Epithelial cell of proximal tubule (primary cell): Measurements from ENCODE around the gene PCNT. TPM values are rescaled to one million over a fixed set of nuclear protein-coding genes. Genes with fewer than 3 reads are reported as not detected.

ENCODE experiments used
- DNase-seq: peaks from one replicate; pipeline ENCODE4 v3.0.0-alpha.2; 2011; ENCODE audit warnings: low read depth
- H3K4me3 ChIP-seq: 2 replicates; pipeline ENCODE4 v1.5.1; 2011; ENCODE audit warnings: low read depth, mild to moderate bottlenecking, low read length
- total RNA-seq: library from RNA; depleted of rRNA; stranded (reverse); fragments of >200 nt; gene quantifications from 2 replicates; pipeline ENCODE4 v1.2.3, GENCODE V29; 2015
- TF ChIP-seq, protein P1 (sequence below): conservative IDR thresholded peaks from 2 replicates; pipeline ENCODE4 v1.5.1; 2012; ENCODE audit warnings: low read depth, mild to moderate bottlenecking, low read length

PCNT gene
- total RNA-seq, 1 donor from 2014 or later: 18.7 TPM

DNA sequence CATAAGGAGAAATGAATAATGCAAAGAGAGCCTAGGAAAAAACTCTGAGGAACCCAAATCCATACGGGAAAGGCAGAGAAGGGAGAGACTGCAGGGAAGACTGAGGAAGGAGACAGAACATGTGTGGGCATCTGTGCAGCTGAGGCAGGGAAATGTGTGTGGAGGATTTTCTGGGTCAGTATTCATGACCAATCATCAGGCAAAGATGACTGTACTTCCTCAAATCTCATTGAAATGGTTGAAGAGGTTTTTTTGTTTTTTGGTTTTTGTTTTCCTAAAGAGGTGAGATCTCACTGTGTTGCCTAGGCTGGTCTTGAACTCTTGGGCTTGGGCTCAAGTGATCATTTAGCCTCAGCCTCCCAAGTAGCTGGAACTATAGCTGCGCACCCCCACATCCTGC lies 150.4 kb downstream of the PCNT start:
- H3K4me3 ChIP-seq: no peak overlapping the region
- no peak for DNase-seq
- TF ChIP-seq, protein P1, sequence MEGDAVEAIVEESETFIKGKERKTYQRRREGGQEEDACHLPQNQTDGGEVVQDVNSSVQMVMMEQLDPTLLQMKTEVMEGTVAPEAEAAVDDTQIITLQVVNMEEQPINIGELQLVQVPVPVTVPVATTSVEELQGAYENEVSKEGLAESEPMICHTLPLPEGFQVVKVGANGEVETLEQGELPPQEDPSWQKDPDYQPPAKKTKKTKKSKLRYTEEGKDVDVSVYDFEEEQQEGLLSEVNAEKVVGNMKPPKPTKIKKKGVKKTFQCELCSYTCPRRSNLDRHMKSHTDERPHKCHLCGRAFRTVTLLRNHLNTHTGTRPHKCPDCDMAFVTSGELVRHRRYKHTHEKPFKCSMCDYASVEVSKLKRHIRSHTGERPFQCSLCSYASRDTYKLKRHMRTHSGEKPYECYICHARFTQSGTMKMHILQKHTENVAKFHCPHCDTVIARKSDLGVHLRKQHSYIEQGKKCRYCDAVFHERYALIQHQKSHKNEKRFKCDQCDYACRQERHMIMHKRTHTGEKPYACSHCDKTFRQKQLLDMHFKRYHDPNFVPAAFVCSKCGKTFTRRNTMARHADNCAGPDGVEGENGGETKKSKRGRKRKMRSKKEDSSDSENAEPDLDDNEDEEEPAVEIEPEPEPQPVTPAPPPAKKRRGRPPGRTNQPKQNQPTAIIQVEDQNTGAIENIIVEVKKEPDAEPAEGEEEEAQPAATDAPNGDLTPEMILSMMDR: no peak

DNA sequence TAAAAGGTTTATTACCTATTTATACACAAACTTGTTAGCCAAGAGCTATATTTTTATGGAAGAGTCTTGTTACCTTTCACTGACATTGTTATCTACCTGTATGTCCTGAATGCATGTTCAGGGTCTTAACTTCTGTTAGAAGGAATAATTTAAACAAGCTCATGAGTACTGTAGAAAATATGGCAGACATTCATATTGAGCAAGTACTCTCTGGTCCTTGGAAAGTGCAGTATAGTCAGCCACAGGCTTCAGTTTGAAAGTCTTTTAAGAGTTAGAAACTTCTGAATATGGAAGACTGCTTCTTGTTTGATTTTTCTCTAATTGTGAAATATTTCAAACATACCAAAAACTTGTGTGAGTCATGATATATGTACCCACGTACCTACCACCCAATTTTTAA lies 151.3 kb downstream of the PCNT start:
- TF ChIP-seq, protein P1: no peak
- no peak overlapping the region for H3K4me3 ChIP-seq
- DNase-seq: no peak

DNA sequence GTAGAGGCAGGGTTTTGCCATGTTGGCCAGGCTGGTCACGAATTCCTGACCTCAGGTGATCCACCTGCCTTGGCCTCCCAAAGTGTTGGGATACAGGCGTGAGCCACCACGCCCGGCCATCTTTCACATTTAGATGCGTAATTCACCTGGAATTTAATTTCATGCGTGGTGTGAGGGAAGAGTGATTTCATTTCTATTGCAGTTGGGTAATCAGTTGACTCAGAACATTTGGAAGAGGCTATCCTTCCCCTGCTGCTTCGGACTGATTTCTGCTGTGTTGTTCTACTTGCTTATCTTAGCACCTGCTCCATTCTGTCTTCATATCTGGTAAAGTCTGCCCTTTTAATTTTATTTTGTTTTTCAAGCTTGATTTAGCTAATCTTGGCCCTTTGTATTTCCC lies 153.8 kb downstream of the PCNT start:
- no peak overlapping the region for H3K4me3 ChIP-seq
- DNase-seq: no peak
- TF ChIP-seq, protein P1: no peak

DNA sequence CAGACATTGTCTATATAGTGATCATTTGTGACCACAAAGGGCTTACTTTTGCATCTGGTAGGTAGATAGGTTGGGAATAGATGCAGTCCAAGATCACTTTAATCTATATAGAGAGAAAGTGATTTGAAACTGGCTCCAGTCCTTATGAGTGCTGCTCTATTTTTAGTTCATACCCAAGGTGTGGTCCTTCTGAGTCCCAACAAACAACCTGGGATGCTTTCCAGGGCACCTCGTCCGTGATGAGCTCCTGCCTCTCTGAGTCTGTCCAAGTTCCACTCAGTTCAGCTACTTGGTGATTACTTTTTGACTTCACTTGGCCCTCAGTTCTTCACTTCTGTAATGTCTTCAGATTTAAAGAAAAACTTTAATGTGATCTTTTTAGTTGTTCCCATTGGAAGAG lies 155.0 kb downstream of the PCNT start:
- TF ChIP-seq, protein P1: no peak
- H3K4me3 ChIP-seq: no peak overlapping the region
- no peak for DNase-seq

DNA sequence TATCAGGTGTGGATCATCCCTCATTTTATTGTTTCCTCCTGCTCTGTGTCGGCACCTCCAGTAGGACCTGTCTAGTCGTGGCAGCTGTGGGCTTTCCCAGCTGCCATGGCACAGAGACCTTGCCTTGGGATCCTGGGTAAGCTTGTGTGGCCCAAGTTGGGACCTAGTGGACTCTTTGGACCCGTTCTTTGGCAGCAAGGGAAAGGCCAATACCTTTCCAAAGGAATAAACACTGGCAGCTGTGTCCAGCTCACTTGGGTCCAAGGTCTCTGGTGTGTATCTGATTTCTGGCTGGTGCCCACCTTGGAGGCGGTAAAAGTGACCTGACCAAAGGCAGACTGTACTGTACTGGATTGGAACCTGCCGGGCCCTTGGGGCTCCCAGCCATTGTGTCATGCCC lies 156.5 kb downstream of the PCNT start:
- no peak overlapping the region for H3K4me3 ChIP-seq
- TF ChIP-seq, protein P1: no peak
- DNase-seq: no peak

DNA sequence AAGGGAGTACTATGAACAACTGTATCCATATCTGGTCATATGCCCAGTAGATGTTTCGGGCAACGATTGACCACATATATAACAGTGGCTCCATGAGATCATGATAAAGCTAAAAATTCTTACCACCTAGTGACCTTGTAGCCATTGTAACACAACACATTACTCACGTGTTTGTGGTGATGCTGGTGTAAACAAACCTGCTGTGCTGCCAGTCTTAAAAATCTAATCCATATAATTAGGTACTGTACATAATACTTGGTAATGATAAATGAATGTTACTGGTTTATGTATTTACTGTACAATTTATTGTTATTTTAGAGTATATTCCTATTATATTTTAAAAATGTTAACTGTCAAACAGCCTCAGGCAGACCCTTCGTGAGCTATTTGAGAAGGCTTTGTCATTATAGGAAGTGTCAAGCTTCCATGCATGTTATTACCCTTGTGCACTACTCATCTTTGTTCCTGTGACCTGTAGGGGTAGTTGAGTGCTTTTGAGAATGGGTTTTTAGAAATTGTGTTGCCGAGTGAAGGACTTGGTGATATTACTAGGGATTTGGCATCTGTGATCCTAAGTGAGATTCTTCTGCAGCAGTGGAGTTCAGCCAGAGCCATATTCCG lies 158.4 kb downstream of the PCNT start:
- H3K4me3 ChIP-seq: no peak overlapping the region
- DNase-seq: no peak
- TF ChIP-seq, protein P1: no peak

DNA sequence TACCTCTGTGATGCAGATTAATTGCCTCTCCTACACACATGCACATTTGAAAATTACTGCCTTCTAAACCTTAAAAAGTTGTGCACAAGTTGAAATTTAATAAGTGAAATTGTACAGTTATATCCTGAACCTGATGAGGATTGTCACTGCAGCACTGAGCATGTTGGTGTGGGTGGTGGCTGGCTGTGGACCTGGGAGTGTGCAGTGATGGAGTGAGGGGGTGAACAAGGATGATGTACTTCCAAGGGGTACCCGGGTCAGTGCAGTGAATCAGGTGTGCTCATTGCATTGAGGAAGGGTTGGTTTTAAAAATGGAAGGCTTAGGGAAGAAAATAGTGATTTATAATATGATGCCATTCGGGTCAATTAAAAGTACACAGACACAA lies 158.9 kb downstream of the PCNT start:
- TF ChIP-seq, protein P1: no peak
- DNase-seq: no peak
- no peak overlapping the region for H3K4me3 ChIP-seq
